Urinary bladder (tissue), 4 donors: ENCODE results near the gene BLCAP. TPM values are rescaled to one million over a fixed set of nuclear protein-coding genes. Genes with fewer than 3 reads are reported as not detected.

Experiments
- DNase-seq: peaks from one replicate; pipeline ENCODE4 v3.0.0-alpha.2; 2015; ENCODE audit errors: extremely low spot score
- H3K27ac ChIP-seq: one replicate; pipeline ENCODE4 v1.5.1; 2013; ENCODE audit warnings: low read depth, mild to moderate bottlenecking, moderate library complexity
- H3K36me3 ChIP-seq: one replicate; pipeline ENCODE4 v1.6.1; 2013; ENCODE audit warnings: mild to moderate bottlenecking, moderate library complexity; ENCODE audit not compliant: insufficient read depth
- H3K4me1 ChIP-seq: one replicate; pipeline ENCODE4 v1.6.1; 2013; ENCODE audit warnings: mild to moderate bottlenecking, moderate library complexity; ENCODE audit not compliant: insufficient read depth
- H3K4me3 ChIP-seq: one replicate; pipeline ENCODE4 v1.5.1; 2013; ENCODE audit warnings: low read depth, low read length
- WGBS: extraction: QIAGEN DNeasy Blood & Tissue Kit; methylation state at CpG from one replicate; pipeline ENCODE4 v1.1.7; 2013; 5-methylcytosine and 5-hydroxymethylcytosine counted together
- polyA plus RNA-seq: library from polyadenylated mRNA; stranded (reverse); fragments of 200-250 nt; gene quantifications from one replicate; pipeline ENCODE4 v1.2.3, GENCODE V29; 2013
- total RNA-seq: library from RNA; depleted of rRNA; stranded (reverse); fragments of >200 nt; gene quantifications from one replicate; pipeline ENCODE4 v1.2.3, GENCODE V29; 2014
- donor health status: healthy with polysubstance abuse.
- donor health status: healthy.

BLCAP gene
- total and polyA plus RNA-seq, 2 donors: 82.5 to 94.0 TPM

GRCh38 chr20:37521061-37521771, 6.5 kb downstream of the BLCAP start, which contains the start of gene NNAT:
TSS of gene NNAT (plus strand) at chr20:37521250. CDS start at chr20:37521332, 82 bp downstream.
- no peaks in the 10 kb centered on the region for H3K4me1 ChIP-seq
- H3K27ac ChIP-seq: no peak within 1 kb of the TSS
- 58% methylated on average over 69 of the region's 69 CpGs for WGBS

GRCh38 chr20:37520419-37520955, 7.2 kb downstream of the BLCAP start:
- H3K27ac ChIP-seq: no peak overlapping the region
- H3K4me3 ChIP-seq: no peak overlapping the region

More at GRCh38 chr20:37521061-37521771, 6.5 kb downstream of the BLCAP start, which contains the start of gene NNAT:
- DNase-seq: no peak
- Histone ChIP-seq H3K4me3 (peak within 1 kb of the TSS; percentile 18), H3K36me3 (no peaks in the 10 kb centered on the region)

GRCh38 chr20:37519508-37520418, 7.9 kb downstream of the BLCAP start:
- no peak for DNase-seq
- no peak overlapping the region for H3K27ac ChIP-seq

More at GRCh38 chr20:37520419-37520955, 7.2 kb downstream of the BLCAP start:
- WGBS: 78% methylated on average over 24 of the region's 24 CpGs
- Histone ChIP-seq H3K4me1 (no peaks in the 10 kb centered on the region), H3K36me3 (no peaks in the 10 kb centered on the region)
- no peak for DNase-seq

GRCh38 chr20:37518606-37519507, 8.8 kb downstream of the BLCAP start:
- Histone ChIP-seq H3K36me3 (no peaks in the 10 kb centered on the region), H3K4me3 (no peak overlapping the region), H3K4me1 (no peaks in the 10 kb centered on the region), H3K27ac (no peak overlapping the region)
- WGBS: 54% methylated on average over 30 of the region's 30 CpGs
- DNase-seq: no peak

More at GRCh38 chr20:37519508-37520418, 7.9 kb downstream of the BLCAP start:
- H3K4me1 ChIP-seq: no peaks in the 10 kb centered on the region
- no peaks in the 10 kb centered on the region for H3K36me3 ChIP-seq
- H3K4me3 ChIP-seq: no peak overlapping the region
- WGBS: 64% methylated on average over 39 of the region's 39 CpGs

- WGBS: 82% methylated on average over 7 of the region's 7 CpGs
- Histone ChIP-seq H3K36me3 (no peaks in the 10 kb centered on the region), H3K4me3 (no peak overlapping the region), H3K27ac (no peak overlapping the region), H3K4me1 (no peaks in the 10 kb centered on the region)
- DNase-seq: no peak
These were observed 9.6 kb downstream of the BLCAP start for GRCh38 chr20:37518059-37518458.

GRCh38 chr20:37516811-37517750, 10.6 kb downstream of the BLCAP start:
- Histone ChIP-seq H3K27ac (no peak overlapping the region), H3K36me3 (no peaks in the 10 kb centered on the region), H3K4me3 (no peak overlapping the region), H3K4me1 (no peaks in the 10 kb centered on the region)
- 40% methylated on average over 13 of the region's 13 CpGs for WGBS
- no peak for DNase-seq

- Histone ChIP-seq H3K36me3 (no peaks in the 10 kb centered on the region), H3K4me1 (no peaks in the 10 kb centered on the region), H3K4me3 (no peak overlapping the region), H3K27ac (no peak overlapping the region)
- no peak for DNase-seq
- whole genome bisulfite sequencing: 83% methylated on average over 4 of the region's 4 CpGs
These were observed 11.8 kb downstream of the BLCAP start for GRCh38 chr20:37515876-37516275.

- Histone ChIP-seq H3K4me1 (no peaks in the 10 kb centered on the region), H3K4me3 (no peak overlapping the region)
These were observed 13.8 kb downstream of the BLCAP start for GRCh38 chr20:37513779-37514359.

GRCh38 chr20:37511610-37512275, 15.9 kb downstream of the BLCAP start:
- no peak overlapping the region for H3K27ac ChIP-seq
- no peak for DNase-seq
- no peaks in the 10 kb centered on the region for H3K36me3 ChIP-seq
- H3K4me1 ChIP-seq: no peaks in the 10 kb centered on the region
- WGBS: 92% methylated on average over 6 of the region's 6 CpGs
- no peak overlapping the region for H3K4me3 ChIP-seq

More at GRCh38 chr20:37513779-37514359, 13.8 kb downstream of the BLCAP start:
- 76% methylated on average over 4 of the region's 4 CpGs for WGBS
- DNase-seq: no peak
- no peak overlapping the region for H3K27ac ChIP-seq
- H3K36me3 ChIP-seq: no peaks in the 10 kb centered on the region

GRCh38 chr20:37510226-37510625, 17.4 kb downstream of the BLCAP start:
- Histone ChIP-seq H3K4me1 (peaks cover 2% of the 10 kb centered on the region), H3K36me3 (no peaks in the 10 kb centered on the region), H3K4me3 (no peak overlapping the region), H3K27ac (no peak overlapping the region)
- no peak for DNase-seq
- 91% methylated on average over 5 of the region's 5 CpGs for WGBS

GRCh38 chr20:37506152-37506725, 21.4 kb downstream of the BLCAP start:
- peaks cover 2% of the 10 kb centered on the region for H3K4me1 ChIP-seq
- DNase-seq: no peak
- H3K4me3 ChIP-seq: no peak overlapping the region
- no peaks in the 10 kb centered on the region for H3K36me3 ChIP-seq
- WGBS: 85% methylated on average over 4 of the region's 4 CpGs
- H3K27ac ChIP-seq: no peak overlapping the region
